PC-9 (cell line): ENCODE results near the gene RBM8A. TPM values are rescaled to one million over a fixed set of nuclear protein-coding genes. Genes with fewer than 3 reads are reported as not detected.

Source experiments
- BruUV-seq: library from RNA; stranded (reverse); fragments of 400-500 nt; replicated peaks from 2 replicates; lab custom pipeline; 2021; lab: Mats Ljungman, UMichigan
- CTCF ChIA-PET: fragments of 300-600 bp; sonication (Branson Sonifier 250); formaldehyde crosslinking; loops from one replicate; lab custom pipeline; 2022; ENCODE audit warnings: antibody characterized with exemption; lab: Charles Lee
- POLR2A ChIA-PET: fragments of 300-600 bp; sonication (Branson Sonifier 250); formaldehyde crosslinking; loops from one replicate; lab custom pipeline; 2022; ENCODE audit warnings: antibody characterized with exemption; ENCODE audit not compliant: unreplicated experiment; lab: Charles Lee
- DNase-seq, 2 experiments: peaks; one replicate each; pipeline versions ENCODE4 v3.0.0 to v3.0.0-alpha.2; 2015 to 2022; ENCODE audit warnings: mixed read lengths in 1 of 2
- H2AFZ ChIP-seq: fragments of 200-600 bp; sonication (generic); 2 replicates; pipeline ENCODE4 v1.8.1; 2017; ENCODE audit warnings: antibody characterized with exemption
- H3F3A ChIP-seq: fragments of 200-600 bp; sonication (generic); 2 replicates; pipeline ENCODE4 v1.8.1; 2017; ENCODE audit warnings: antibody characterized with exemption, mild to moderate bottlenecking, low read depth; ENCODE audit not compliant: insufficient read depth
- H3K27ac ChIP-seq: fragments of 200-600 bp; sonication (generic); 2 replicates; pipeline ENCODE4 v1.6.1; 2016; ENCODE audit warnings: mixed run types
- H3K27me3 ChIP-seq: fragments of 200-600 bp; sonication (generic); 2 replicates; pipeline ENCODE4 v1.6.1; 2016; ENCODE audit warnings: low read depth, mixed run types; ENCODE audit not compliant: insufficient read depth
- H3K36me3 ChIP-seq: fragments of 200-600 bp; sonication (generic); 2 replicates; pipeline ENCODE4 v1.6.1; 2016; ENCODE audit warnings: low read depth, mixed run types
- H3K4me1 ChIP-seq: fragments of 200-600 bp; sonication (generic); replicated peaks from 2 replicates; pipeline ENCODE4 v1.6.1; 2016; ENCODE audit warnings: mixed run types; ENCODE audit not compliant: insufficient read depth
- H3K4me2 ChIP-seq: fragments of 200-600 bp; sonication (generic); 2 replicates; pipeline ENCODE4 v1.6.1; 2017; ENCODE audit warnings: mixed run types
- H3K4me3 ChIP-seq: fragments of 200-600 bp; sonication (generic); 2 replicates; pipeline ENCODE4 v1.6.1; 2016; ENCODE audit warnings: mixed run types
- H3K79me2 ChIP-seq: fragments of 200-600 bp; sonication (generic); 2 replicates; pipeline ENCODE4 v1.6.1; 2017; ENCODE audit warnings: low read depth, mixed run types
- H3K9me2 ChIP-seq: fragments of 200-600 bp; sonication (generic); 2 replicates; pipeline ENCODE4 v1.8.1; 2017; ENCODE audit warnings: mild to moderate bottlenecking; ENCODE audit not compliant: insufficient read depth
- H3K9me3 ChIP-seq: fragments of 200-600 bp; sonication (generic); 2 replicates; pipeline ENCODE4 v1.8.1; 2016; ENCODE audit warnings: low read depth; ENCODE audit not compliant: insufficient read depth
- H4K20me1 ChIP-seq: fragments of 200-600 bp; sonication (generic); 2 replicates; pipeline ENCODE4 v1.8.1; 2017; ENCODE audit not compliant: insufficient read depth
- CTCF ChIP-seq: fragments of 200-600 bp; sonication (generic); conservative IDR thresholded peaks from 2 replicates; pipeline ENCODE4 v1.6.1; 2017; ENCODE audit warnings: mixed run types, antibody characterized with exemption, mild to moderate bottlenecking, moderate library complexity
- EZH2 ChIP-seq: fragments of 200-600 bp; sonication (generic); IDR thresholded peaks from 2 replicates; pipeline ENCODE4 v1.8.0; 2017; ENCODE audit warnings: antibody characterized with exemption, low read depth
- intact Hi-C: fragments of 100-400 bp; cut with micrococcal nuclease; formaldehyde crosslinking; loops from one replicate; pipeline ENCODE4 v1.10.0; 2022; ENCODE audit not compliant: unreplicated experiment
- total RNA-seq: library from RNA; stranded (reverse); gene quantifications from 2 replicates; pipeline ENCODE4 v1.2.3, GENCODE V29; 2021

RBM8A gene
- total RNA-seq, 1 experiment from 2014 or later, result 129 TPM

- H3K4me2 ChIP-seq, result peak overlapping the region; percentile 69
- peak; percentile 97 to 99 for DNase-seq
- H3K4me3 ChIP-seq, result peak overlapping the region; percentile 27; the same call in 1 of the 2 replicates
- no peaks in the 10 kb centered on the region for H3K79me2 ChIP-seq
- no peaks in the 10 kb centered on the region for H3K27me3 ChIP-seq
- intact Hi-C loops, result loop anchor here (1.0 kb wide), 6 partner anchors 18 to 118 kb away; partner anchors contain the start of genes ITGA10, NUDT17 and PIAS3
- H3K9me2 ChIP-seq, result no peaks in the 10 kb centered on the region
- ChIA-PET POLR2A (interaction anchor here (0.5 to 1.6 kb wide), 9 partner anchors 32 to 119 kb away, joined by 3 to 19 read pairs (median 6); partner anchors contain the start of genes ANKRD34A, NUDT17, PIAS3 and POLR3C), CTCF (interaction anchor here (0.5 to 3.8 kb wide), 19 partner anchors 10 to 214 kb away, joined by 3 to 29 read pairs (median 4); partner anchors contain the start of genes ITGA10, LIX1L, NUDT17 and PEX11B)
- H3K27ac ChIP-seq, result peak overlapping the region; percentile 65
- TF ChIP-seq EZH2 (no peak), CTCF (peak; percentile 95)
- H2AFZ ChIP-seq, result peak overlapping the region; percentile 28; the same call in 1 of the 2 replicates
- H3K36me3 ChIP-seq, result no peaks in the 10 kb centered on the region
- no peaks in the 10 kb centered on the region for H3K9me3 ChIP-seq
- no peaks in the 10 kb centered on the region for H4K20me1 ChIP-seq
- H3K4me1 ChIP-seq, result peaks cover 52% of the 10 kb centered on the region
- no TSS peak for BruUV-seq
- peaks cover 35% of the 10 kb centered on the region for H3F3A ChIP-seq
These were observed 35.4 kb downstream of the RBM8A start for GRCh38 chr1:145891587-145892485.

- no TSS peak for BruUV-seq
- no peaks in the 10 kb centered on the region for H3K9me3 ChIP-seq
- peak; percentile 75 to 92 for DNase-seq
- peaks cover 52% of the 10 kb centered on the region for H3K4me1 ChIP-seq
- peaks cover 35% of the 10 kb centered on the region for H3F3A ChIP-seq
- CTCF ChIA-PET, result interaction anchor here (0.5 to 3.8 kb wide), 15 partner anchors 10 to 213 kb away, joined by 3 to 29 read pairs (median 5); partner anchors contain the start of genes ITGA10, NUDT17, PIAS3 and RBM8A
- no peaks in the 10 kb centered on the region for H3K9me2 ChIP-seq
- H3K4me2 ChIP-seq, result peak overlapping the region; percentile 69
- TF ChIP-seq CTCF (no peak), EZH2 (no peak)
- POLR2A ChIA-PET, result interaction anchor here (0.6 to 1.6 kb wide), 4 partner anchors 33 to 120 kb away, joined by 4 to 19 read pairs (median 7); partner anchors contain the start of genes NUDT17, PIAS3, POLR3C and RNF115
- H3K27ac ChIP-seq, result peak overlapping the region; percentile 58
- no peaks in the 10 kb centered on the region for H3K27me3 ChIP-seq
- H3K79me2 ChIP-seq, result no peaks in the 10 kb centered on the region
- peak overlapping the region; percentile 27; the same call in 1 of the 2 replicates for H3K4me3 ChIP-seq
- no peaks in the 10 kb centered on the region for H3K36me3 ChIP-seq
- intact Hi-C loops, result no loop called here
- no peaks in the 10 kb centered on the region for H4K20me1 ChIP-seq
- H2AFZ ChIP-seq, result peak overlapping the region; percentile 15; the same call in 1 of the 2 replicates
These were observed 36.1 kb downstream of the RBM8A start for GRCh38 chr1:145891143-145891542.

- Histone ChIP-seq H3K36me3 (no peaks in the 10 kb centered on the region), H3K79me2 (no peaks in the 10 kb centered on the region), H3K9me2 (no peaks in the 10 kb centered on the region), H3K4me3 (no peak overlapping the region), H3F3A (peaks cover 35% of the 10 kb centered on the region), H2AFZ (no peak overlapping the region), H3K27me3 (no peaks in the 10 kb centered on the region), H3K9me3 (no peaks in the 10 kb centered on the region), H3K27ac (no peak overlapping the region), H3K4me1 (peaks cover 58% of the 10 kb centered on the region), H4K20me1 (no peaks in the 10 kb centered on the region), H3K4me2 (peak overlapping the region; percentile 11; the same call in 1 of the 2 replicates)
- TF ChIP-seq CTCF, result no peak
- no peak for TF ChIP-seq EZH2
- DNase-seq, result no peak
- BruUV-seq, result no TSS peak
- ChIA-PET POLR2A (no interaction called here), CTCF (no interaction called here)
- intact Hi-C loops, result no loop called here
These were observed 37.6 kb downstream of the RBM8A start for GRCh38 chr1:145889722-145890121.
